Neural progenitor cell (in vitro differentiated cells): ENCODE results near the gene DNAJC30.

Experiments
- EZH2 ChIP-seq: fragments of 200-600 bp; sonication (generic); IDR thresholded peaks from 2 replicates; pipeline ENCODE4 v1.6.1; 2017; ENCODE audit warnings: antibody characterized with exemption, mild to moderate bottlenecking, moderate library complexity
- TF ChIP-seq, protein P1 (sequence below): fragments of 200-600 bp; sonication (generic); IDR thresholded peaks from 2 replicates; pipeline ENCODE4 v1.5.1; 2017; ENCODE audit warnings: antibody characterized with exemption, mild to moderate bottlenecking

GRCh38 chr7:73690646-73691045 is 7.4 kb upstream of the DNAJC30 start:
- no peak for TF ChIP-seq EZH2
- TF ChIP-seq, protein P1, sequence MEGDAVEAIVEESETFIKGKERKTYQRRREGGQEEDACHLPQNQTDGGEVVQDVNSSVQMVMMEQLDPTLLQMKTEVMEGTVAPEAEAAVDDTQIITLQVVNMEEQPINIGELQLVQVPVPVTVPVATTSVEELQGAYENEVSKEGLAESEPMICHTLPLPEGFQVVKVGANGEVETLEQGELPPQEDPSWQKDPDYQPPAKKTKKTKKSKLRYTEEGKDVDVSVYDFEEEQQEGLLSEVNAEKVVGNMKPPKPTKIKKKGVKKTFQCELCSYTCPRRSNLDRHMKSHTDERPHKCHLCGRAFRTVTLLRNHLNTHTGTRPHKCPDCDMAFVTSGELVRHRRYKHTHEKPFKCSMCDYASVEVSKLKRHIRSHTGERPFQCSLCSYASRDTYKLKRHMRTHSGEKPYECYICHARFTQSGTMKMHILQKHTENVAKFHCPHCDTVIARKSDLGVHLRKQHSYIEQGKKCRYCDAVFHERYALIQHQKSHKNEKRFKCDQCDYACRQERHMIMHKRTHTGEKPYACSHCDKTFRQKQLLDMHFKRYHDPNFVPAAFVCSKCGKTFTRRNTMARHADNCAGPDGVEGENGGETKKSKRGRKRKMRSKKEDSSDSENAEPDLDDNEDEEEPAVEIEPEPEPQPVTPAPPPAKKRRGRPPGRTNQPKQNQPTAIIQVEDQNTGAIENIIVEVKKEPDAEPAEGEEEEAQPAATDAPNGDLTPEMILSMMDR: no peak
